GM18858 (cell line): ENCODE measurements around the gene SETDB1.

ENCODE experiments used
- ATAC-seq: cut with Tn5 transposase; IDR thresholded peaks from one replicate; pipeline ENCODE4 v1.9.1; 2021; ENCODE audit not compliant: unreplicated experiment

SETDB1 gene

GRCh38 chr1:150974580-150975478, 48.7 kb downstream of the SETDB1 start, which contains the start of gene CERS2:
Gene CERS2 (minus strand): TSS chr1:150974835. CDS start chr1:150969090, 5,745 bp downstream.
- no peak for ATAC-seq

- no peak for ATAC-seq
Measured at GRCh38 chr1:150976401-150976821, 50.2 kb downstream of the SETDB1 start.

- ATAC-seq = no peak
Measured at GRCh38 chr1:150976879-150977694, 50.9 kb downstream of the SETDB1 start.

DNA sequence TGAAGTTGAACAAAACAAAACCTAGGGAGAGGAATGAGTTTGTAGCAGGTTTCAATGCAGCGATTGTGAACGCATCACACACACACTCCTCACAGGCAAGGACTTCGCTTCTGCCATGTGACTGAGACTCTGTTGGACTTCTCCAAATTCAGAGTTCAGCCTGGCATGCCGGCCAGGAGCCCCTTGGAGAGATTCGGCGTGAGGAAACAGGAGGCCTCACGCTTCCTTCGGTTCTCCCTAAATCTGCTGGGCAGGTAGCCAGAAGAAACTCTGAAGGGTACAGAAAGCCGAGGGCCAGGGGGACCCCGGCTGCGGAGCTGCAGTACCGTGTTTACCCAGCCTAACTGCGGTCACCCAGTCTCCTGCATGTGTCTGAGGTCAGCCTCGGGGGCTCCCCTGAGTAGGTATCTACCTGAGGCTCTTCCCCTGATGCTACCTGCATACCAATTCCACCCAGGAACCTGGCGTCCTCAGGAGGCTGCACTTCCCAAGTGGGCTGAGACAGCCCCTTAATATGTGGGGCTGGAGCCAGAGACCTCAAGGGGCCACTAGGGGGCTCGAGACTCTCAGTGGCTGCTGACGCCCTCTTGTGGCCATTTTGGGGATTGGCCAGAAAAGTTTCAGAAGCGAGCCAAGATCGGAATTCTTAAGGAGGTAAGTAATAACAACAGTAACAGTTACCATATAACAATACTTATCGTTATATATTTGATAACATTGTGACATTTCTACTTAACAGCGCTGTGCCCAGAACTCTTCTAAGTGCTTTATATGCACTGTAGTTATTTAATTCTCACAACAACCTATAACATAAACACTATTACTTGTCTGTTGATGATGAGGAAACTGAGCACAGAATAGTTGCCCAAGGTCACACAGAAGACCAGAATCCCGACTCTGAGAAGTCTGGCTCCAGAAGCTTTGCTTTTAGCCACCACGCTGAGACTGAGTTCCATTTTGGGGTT, 53.2 kb downstream of the SETDB1 start:
- ATAC-seq = no peak

- no peak for ATAC-seq
Measured at GRCh38 chr1:150981177-150981804, 55.1 kb downstream of the SETDB1 start.

GRCh38 chr1:150981805-150982712, 55.9 kb downstream of the SETDB1 start, which contains the start of gene ANXA9:
Gene ANXA9 (plus strand): TSS chr1:150982292. CDS start chr1:150983106, 814 bp downstream.
- ATAC-seq = no peak

DNA sequence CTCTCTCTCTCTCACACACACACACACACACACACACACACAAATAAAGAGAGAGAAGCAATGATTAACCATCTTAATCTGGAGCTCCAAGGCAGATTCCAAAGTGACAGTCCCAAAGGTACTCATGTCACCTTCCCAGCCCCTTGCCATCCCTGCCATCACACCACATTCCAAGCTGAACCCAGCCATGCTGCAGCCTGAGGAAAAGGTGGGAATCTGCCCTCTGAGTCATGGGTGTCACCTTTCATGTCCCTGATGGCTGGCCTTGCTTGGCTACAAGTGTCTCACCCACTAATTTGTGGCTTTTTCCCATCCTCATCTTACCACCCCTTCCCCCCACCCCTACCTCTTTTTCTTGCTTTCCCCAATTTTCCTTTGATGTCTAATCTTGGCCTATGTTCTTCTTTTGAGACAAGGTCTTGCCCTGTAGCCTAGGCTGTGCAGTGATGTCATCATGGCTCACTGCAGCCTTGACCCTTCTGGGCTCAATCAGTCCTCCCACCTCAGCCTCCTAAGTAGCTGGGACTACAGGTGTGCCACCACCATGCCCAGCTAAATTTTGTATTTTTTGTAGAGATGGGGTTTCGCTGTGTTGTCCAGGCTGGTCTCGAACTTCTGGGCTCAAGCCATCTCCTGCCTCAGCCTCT, 59.1 kb downstream of the SETDB1 start:
- ATAC-seq = no peak

GRCh38 chr1:150987924-150988323, 61.8 kb downstream of the SETDB1 start:
- ATAC-seq = no peak

DNA sequence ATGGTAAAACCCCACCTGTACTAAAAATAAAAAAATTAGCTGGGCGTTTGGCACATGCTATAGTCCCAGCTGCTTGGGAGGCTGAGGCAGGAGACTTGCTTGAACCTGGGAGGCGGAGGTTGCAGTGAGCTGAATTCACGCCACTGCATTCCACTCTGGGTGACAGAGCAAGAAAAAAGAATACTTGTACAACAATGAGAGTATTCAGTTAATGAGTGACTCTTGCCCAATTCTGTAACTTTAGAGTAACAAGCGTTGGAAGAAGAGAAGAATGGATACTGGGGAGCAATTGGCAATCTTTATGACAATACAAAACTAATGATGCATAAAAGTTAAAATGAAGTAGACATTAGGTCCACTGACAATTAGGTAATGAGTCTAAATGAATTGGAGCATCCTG, 66.5 kb downstream of the SETDB1 start:
- ATAC-seq = no peak

GRCh38 chr1:150994248-150994647, 68.1 kb downstream of the SETDB1 start:
- ATAC-seq = no peak

GRCh38 chr1:150995460-150995859, 69.3 kb downstream of the SETDB1 start:
- no peak for ATAC-seq

- ATAC-seq = no peak
Measured at GRCh38 chr1:150995896-150996295, 69.7 kb downstream of the SETDB1 start.

- ATAC-seq = no peak
Measured at GRCh38 chr1:150997126-150997872, 71.1 kb downstream of the SETDB1 start.

- no peak for ATAC-seq
Measured at GRCh38 chr1:150997949-150998348, 71.8 kb downstream of the SETDB1 start.

DNA sequence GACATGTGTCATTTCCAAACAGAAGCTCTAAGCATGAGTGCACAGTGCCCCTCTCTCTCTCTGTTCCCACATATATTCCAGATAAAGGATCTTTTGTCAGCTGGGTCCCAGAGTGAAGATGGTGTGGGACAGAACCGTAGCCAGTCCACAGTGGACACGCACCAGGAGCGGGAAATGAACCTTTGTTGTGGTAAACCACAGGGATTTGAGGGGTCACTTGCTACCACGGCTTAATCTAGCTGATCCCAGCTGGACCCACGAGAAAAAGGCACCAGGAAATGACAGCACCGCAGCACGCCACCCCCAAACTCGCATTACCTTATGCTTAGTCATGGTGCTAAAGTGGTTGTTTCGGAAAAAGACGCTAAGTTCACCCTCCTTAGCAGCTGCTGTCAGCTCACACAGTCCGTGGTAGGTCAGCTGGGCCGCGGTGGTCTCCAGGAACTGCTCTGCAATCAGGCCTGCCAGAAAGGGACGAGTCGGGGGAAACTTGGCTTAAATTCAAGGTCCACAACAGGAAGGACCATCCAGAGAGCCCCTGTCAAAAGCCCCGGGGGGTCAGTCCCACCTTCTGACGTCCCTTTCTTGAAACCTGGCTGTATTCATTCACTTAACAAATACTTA, 73.0 kb downstream of the SETDB1 start:
- ATAC-seq = no peak

GRCh38 chr1:150999926-151000325, 73.8 kb downstream of the SETDB1 start:
- no peak for ATAC-seq

GRCh38 chr1:151000408-151000807, 74.2 kb downstream of the SETDB1 start:
- no peak for ATAC-seq
